ENCODE measurements around the gene GHR. TPM values are rescaled to one million over a fixed set of nuclear protein-coding genes. Genes with fewer than 3 reads are reported as not detected.
"Not testable (repeated sequence)": the region's sequence is repeated elsewhere in the genome, so short reads cannot be mapped to it uniquely, and the experiment has no call there.

Gene GHR
- total RNA-seq, 1 donor from 2014 or later, result 1.2 TPM

- DNase-seq, result no peak
These were observed 224.8 kb downstream of the GHR start for GRCh38 chr5:42648036-42648435.

GRCh38 chr5:42648915-42649314 lies 225.7 kb downstream of the GHR start:
- no peak for DNase-seq

- DNase-seq, result no peak
These were observed 226.8 kb downstream of the GHR start for GRCh38 chr5:42650084-42650483.

- no peak for DNase-seq
These were observed 230.5 kb downstream of the GHR start for GRCh38 chr5:42653705-42654104.

GRCh38 chr5:42654645-42655044 lies 231.4 kb downstream of the GHR start:
- no peak for DNase-seq

- DNase-seq, result no peak
These were observed 232.9 kb downstream of the GHR start for GRCh38 chr5:42655982-42656650.

- no peak for DNase-seq
These were observed 233.4 kb downstream of the GHR start for GRCh38 chr5:42656651-42657015.

GRCh38 chr5:42659869-42660268 lies 236.6 kb downstream of the GHR start:
- DNase-seq, result not testable (repeated sequence)

- DNase-seq, result no peak
These were observed 242.6 kb downstream of the GHR start for GRCh38 chr5:42665857-42666256.

- DNase-seq, result no peak
These were observed 243.6 kb downstream of the GHR start for GRCh38 chr5:42666869-42667268.

- no peak for DNase-seq
These were observed 245.0 kb downstream of the GHR start for GRCh38 chr5:42668254-42668653.

- no peak for DNase-seq
These were observed 249.7 kb downstream of the GHR start for GRCh38 chr5:42672925-42673324.

GRCh38 chr5:42675602-42676001 lies 252.4 kb downstream of the GHR start:
- no peak for DNase-seq

- DNase-seq, result no peak
These were observed 253.1 kb downstream of the GHR start for GRCh38 chr5:42676362-42676761.

GRCh38 chr5:42677156-42677842 lies 254.1 kb downstream of the GHR start:
- DNase-seq, result no peak

GRCh38 chr5:42680046-42680445 lies 256.8 kb downstream of the GHR start:
- no peak for DNase-seq

- DNase-seq, result not testable (repeated sequence)
These were observed 261.8 kb downstream of the GHR start for GRCh38 chr5:42685078-42685477.

GRCh38 chr5:42689391-42689790 lies 266.2 kb downstream of the GHR start:
- no peak for DNase-seq

- DNase-seq, result peak; percentile 48
These were observed 268.2 kb downstream of the GHR start for GRCh38 chr5:42691413-42691937.

- DNase-seq, result no peak
These were observed 278.3 kb downstream of the GHR start for GRCh38 chr5:42701351-42702059.

GRCh38 chr5:42703238-42703637 lies 280.0 kb downstream of the GHR start:
- no peak for DNase-seq

GRCh38 chr5:42715785-42716184 lies 292.5 kb downstream of the GHR start:
- no peak for DNase-seq

- no peak for DNase-seq
These were observed 295.4 kb downstream of the GHR start for GRCh38 chr5:42718591-42718990.

All from occipital lobe (tissue), 2 donors.